Mesenchymal stem cell (in vitro differentiated cells and primary cell): Measurements from ENCODE around the gene MIAT.

Experiments used
- DNase-seq: peaks from one replicate; pipeline ENCODE4 v3.0.0-alpha.2; 2013
- H2AFZ ChIP-seq: one replicate; pipeline ENCODE4 v1.6.1; 2013; ENCODE audit warnings: low read depth, mild to moderate bottlenecking, control low read depth, inconsistent platforms, low read length, moderate library complexity
- H2AK5ac ChIP-seq: 2 replicates; pipeline ENCODE4 v1.6.1; 2013; ENCODE audit warnings: low read length, moderate library complexity, mild to moderate bottlenecking, inconsistent platforms; ENCODE audit not compliant: severe bottlenecking
- H2BK120ac ChIP-seq: one replicate; pipeline ENCODE4 v1.6.1; 2013; ENCODE audit warnings: low read depth, mild to moderate bottlenecking, inconsistent platforms, low read length, moderate library complexity
- H2BK12ac ChIP-seq, 2 experiments: one replicate each; pipeline ENCODE4 v1.6.1; 2013; ENCODE audit warnings: inconsistent platforms in 2 of 2, low read length in 2 of 2, mild to moderate bottlenecking in 2 of 2, moderate library complexity in 2 of 2, control low read depth in 1 of 2
- H2BK15ac ChIP-seq: one replicate; pipeline ENCODE4 v1.6.1; 2013; ENCODE audit warnings: mild to moderate bottlenecking, low read depth, inconsistent platforms; ENCODE audit not compliant: poor library complexity, severe bottlenecking
- H2BK5ac ChIP-seq: 2 replicates; pipeline ENCODE4 v1.6.1; 2013; ENCODE audit warnings: low read depth, mild to moderate bottlenecking, low read length, control low read depth, inconsistent platforms; ENCODE audit not compliant: poor library complexity, severe bottlenecking
- H3K14ac ChIP-seq, 2 experiments: one replicate each; pipeline ENCODE4 v1.6.1; 2013; ENCODE audit warnings: inconsistent platforms in 2 of 2, low read length in 2 of 2, control low read depth in 1 of 2, mild to moderate bottlenecking in 1 of 2, moderate library complexity in 1 of 2
- H3K18ac ChIP-seq, 2 experiments: one replicate each; pipeline ENCODE4 v1.6.1; 2013; ENCODE audit warnings: inconsistent platforms in 2 of 2, low read length in 2 of 2, control low read depth in 1 of 2, low read depth in 1 of 2, mild to moderate bottlenecking in 1 of 2
- H3K23ac ChIP-seq, 2 experiments: one replicate each; pipeline ENCODE4 v1.6.1; 2013; ENCODE audit warnings: inconsistent platforms in 2 of 2, low read length in 2 of 2, mild to moderate bottlenecking in 2 of 2, moderate library complexity in 2 of 2, control low read depth in 1 of 2
- H3K27ac ChIP-seq: 2 replicates; pipeline ENCODE4 v1.5.1; 2013; ENCODE audit warnings: mild to moderate bottlenecking, moderate library complexity, low read length, control low read depth, inconsistent platforms; ENCODE audit not compliant: poor library complexity, severe bottlenecking
- H3K27me3 ChIP-seq, 2 experiments: 2 replicates each; pipeline versions ENCODE4 v1.6.1 to v1.7.0; 2013; ENCODE audit warnings: low read length in 2 of 2, mild to moderate bottlenecking in 2 of 2, moderate library complexity in 2 of 2, control low read depth in 1 of 2, inconsistent platforms in 1 of 2; ENCODE audit not compliant: control insufficient read depth in 1 of 2, insufficient read depth in 1 of 2
- H3K36me3 ChIP-seq, 2 experiments: 2 replicates each; pipeline versions ENCODE4 v1.6.1 to v1.7.0; 2013; ENCODE audit warnings: low read length in 2 of 2, control low read depth in 1 of 2, inconsistent platforms in 1 of 2, low read depth in 1 of 2, mild to moderate bottlenecking in 1 of 2; ENCODE audit not compliant: insufficient read depth in 2 of 2, control insufficient read depth in 1 of 2
- H3K4ac ChIP-seq, 2 experiments: one replicate each; pipeline ENCODE4 v1.6.1; 2013; ENCODE audit warnings: inconsistent platforms in 2 of 2, low read length in 2 of 2, mild to moderate bottlenecking in 2 of 2, moderate library complexity in 2 of 2, control low read depth in 1 of 2, low read depth in 1 of 2
- H3K4me1 ChIP-seq: 2 replicates; pipeline ENCODE4 v1.6.1; 2013; ENCODE audit warnings: low read depth, low read length, control low read depth; ENCODE audit not compliant: control insufficient read depth, insufficient read depth
- H3K4me2 ChIP-seq: 2 replicates; pipeline ENCODE4 v1.6.1; 2013; ENCODE audit warnings: low read length, mild to moderate bottlenecking, inconsistent platforms; ENCODE audit not compliant: poor library complexity, severe bottlenecking
- H3K4me3 ChIP-seq, 2 experiments: 2 replicates each; pipeline versions ENCODE4 v1.5.1 to v1.7.0; 2013; ENCODE audit warnings: low read length in 2 of 2, mild to moderate bottlenecking in 2 of 2, control low read depth in 1 of 2, low read depth in 1 of 2; ENCODE audit not compliant: insufficient read depth in 1 of 2
- H3K79me1 ChIP-seq: replicated peaks from 2 replicates; pipeline ENCODE4 v1.6.1; 2013; ENCODE audit warnings: mild to moderate bottlenecking, control low read depth, low read length, inconsistent platforms; ENCODE audit not compliant: poor library complexity, severe bottlenecking
- H3K9ac ChIP-seq: 2 replicates; pipeline ENCODE4 v1.7.0; 2013; ENCODE audit warnings: mild to moderate bottlenecking, low read length, moderate library complexity
- H3K9me3 ChIP-seq: 2 replicates; pipeline ENCODE4 v1.7.0; 2013; ENCODE audit warnings: mild to moderate bottlenecking, low read length; ENCODE audit not compliant: control insufficient read depth
- H4K8ac ChIP-seq: one replicate; pipeline ENCODE4 v1.6.1; 2013; ENCODE audit warnings: inconsistent platforms, mild to moderate bottlenecking, low read length, moderate library complexity
- H4K91ac ChIP-seq: one replicate; pipeline ENCODE4 v1.6.1; 2013; ENCODE audit warnings: mild to moderate bottlenecking, low read length, inconsistent platforms
- WGBS: methylation state at CpG from one replicate; pipeline ENCODE4 v1.1.7; 2013; ENCODE audit warnings: mixed read lengths; 5-methylcytosine and 5-hydroxymethylcytosine counted together

The MIAT gene

GRCh38 chr22:26648011-26648497, 9.3 kb upstream of the MIAT start:
- no peak for DNase-seq
- Histone ChIP-seq H3K4me1 (peaks cover 16% of the 10 kb centered on the region), H2AK5ac (no peak overlapping the region), H3K9ac (no peak overlapping the region), H2BK5ac (no peak overlapping the region), H3K14ac (no peak overlapping the region), H3K27ac (no peak overlapping the region), H3K23ac (peak overlapping the region in 1 of 2 experiments; percentile 1), H2BK120ac (no peak overlapping the region), H4K91ac (no peak overlapping the region), H3K18ac (no peak overlapping the region), H3K36me3 (no peaks in the 10 kb centered on the region), H2BK15ac (no peak overlapping the region), H3K9me3 (peaks cover 3% of the 10 kb centered on the region), H3K4ac (no peak overlapping the region), H2BK12ac (no peak overlapping the region), H3K27me3 (peaks cover 53 to 91% of the 10 kb centered on the region in 2 experiments), H3K4me3 (no peak overlapping the region), H4K8ac (no peak overlapping the region), H2AFZ (no peak overlapping the region), H3K4me2 (no peak overlapping the region), H3K79me1 (no peaks in the 10 kb centered on the region)
- WGBS, result 30% methylated on average over 17 of the region's 17 CpGs

- no peak overlapping the region for H2BK12ac ChIP-seq
- no peak overlapping the region for H4K8ac ChIP-seq
- H2AFZ ChIP-seq, result no peak overlapping the region
- H3K27me3 ChIP-seq, result peaks cover 59 to 92% of the 10 kb centered on the region in 2 experiments
- H3K79me1 ChIP-seq, result no peaks in the 10 kb centered on the region
- no peak overlapping the region for H3K9ac ChIP-seq
- H3K9me3 ChIP-seq, result peaks cover 3% of the 10 kb centered on the region
- no peak overlapping the region for H2BK5ac ChIP-seq
- H3K4me2 ChIP-seq, result no peak overlapping the region
- no peak overlapping the region for H3K27ac ChIP-seq
- H3K4ac ChIP-seq, result no peak overlapping the region
- H2BK15ac ChIP-seq, result no peak overlapping the region
- H3K36me3 ChIP-seq, result no peaks in the 10 kb centered on the region
- peak; percentile 27 for DNase-seq
- no peak overlapping the region for H3K23ac ChIP-seq
- 85% methylated on average over 5 of the region's 6 CpGs for WGBS
- H3K4me1 ChIP-seq, result peaks cover 16% of the 10 kb centered on the region
- H2AK5ac ChIP-seq, result no peak overlapping the region
- no peak overlapping the region for H4K91ac ChIP-seq
- no peak overlapping the region for H3K4me3 ChIP-seq
- H3K18ac ChIP-seq, result no peak overlapping the region
- H2BK120ac ChIP-seq, result no peak overlapping the region
- H3K14ac ChIP-seq, result no peak overlapping the region
Observed at GRCh38 chr22:26648528-26649388, 8.6 kb upstream of the MIAT start.

- H3K4me3 ChIP-seq, result no peak overlapping the region
- H2AK5ac ChIP-seq, result no peak overlapping the region
- no peak overlapping the region for H3K4me2 ChIP-seq
- H2BK12ac ChIP-seq, result no peak overlapping the region
- no peak overlapping the region for H2BK120ac ChIP-seq
- 91% methylated on average over 4 of the region's 6 CpGs for WGBS
- H4K8ac ChIP-seq, result no peak overlapping the region
- H3K27ac ChIP-seq, result no peak overlapping the region
- H3K79me1 ChIP-seq, result no peaks in the 10 kb centered on the region
- H3K18ac ChIP-seq, result no peak overlapping the region
- no peak overlapping the region for H3K14ac ChIP-seq
- no peak overlapping the region for H3K23ac ChIP-seq
- H3K4me1 ChIP-seq, result peaks cover 10% of the 10 kb centered on the region
- no peak overlapping the region for H3K4ac ChIP-seq
- H3K27me3 ChIP-seq, result peaks cover 63 to 94% of the 10 kb centered on the region in 2 experiments
- no peak overlapping the region for H4K91ac ChIP-seq
- H2BK5ac ChIP-seq, result no peak overlapping the region
- H3K9ac ChIP-seq, result no peak overlapping the region
- no peak overlapping the region for H2BK15ac ChIP-seq
- peaks cover 3% of the 10 kb centered on the region for H3K9me3 ChIP-seq
- DNase-seq, result no peak
- H2AFZ ChIP-seq, result no peak overlapping the region
- no peaks in the 10 kb centered on the region for H3K36me3 ChIP-seq
Observed at GRCh38 chr22:26650722-26651421, 6.5 kb upstream of the MIAT start.

- H3K36me3 ChIP-seq, result no peaks in the 10 kb centered on the region
- H3K4me1 ChIP-seq, result peaks cover 4% of the 10 kb centered on the region
- H3K79me1 ChIP-seq, result no peaks in the 10 kb centered on the region
- no peak overlapping the region for H3K27ac ChIP-seq
- H3K18ac ChIP-seq, result no peak overlapping the region
- H2BK15ac ChIP-seq, result no peak overlapping the region
- no peak overlapping the region for H3K9ac ChIP-seq
- no peak overlapping the region for H2BK12ac ChIP-seq
- H3K4me3 ChIP-seq, result no peak overlapping the region
- H2AK5ac ChIP-seq, result no peak overlapping the region
- H3K14ac ChIP-seq, result no peak overlapping the region
- no peak overlapping the region for H2BK120ac ChIP-seq
- H3K23ac ChIP-seq, result no peak overlapping the region
- no peak overlapping the region for H2BK5ac ChIP-seq
- H3K4ac ChIP-seq, result no peak overlapping the region
- no peak overlapping the region for H4K91ac ChIP-seq
- no peak for DNase-seq
- peaks cover 62 to 89% of the 10 kb centered on the region in 2 experiments for H3K27me3 ChIP-seq
- WGBS, result 86% methylated on average over 10 of the region's 10 CpGs
- no peak overlapping the region for H4K8ac ChIP-seq
- no peak overlapping the region for H3K4me2 ChIP-seq
- peaks cover 3% of the 10 kb centered on the region for H3K9me3 ChIP-seq
- no peak overlapping the region for H2AFZ ChIP-seq
Observed at GRCh38 chr22:26651815-26652214, 5.6 kb upstream of the MIAT start.
